Calu3 (cell line): ENCODE measurements around the gene SLC9A5. TPM values are rescaled to one million over a fixed set of nuclear protein-coding genes. Genes with fewer than 3 reads are reported as not detected.
A peak's percentile ranks its signal among the peaks of the same experiment; 100 is the strongest.

Experiments used
- BruUV-seq: library from RNA; stranded (reverse); fragments of 400-500 nt; replicated peaks from 2 replicates; lab custom pipeline; 2021; lab: Mats Ljungman, UMichigan
- CTCF ChIA-PET: fragments of 300-600 bp; sonication (Branson Sonifier 250); formaldehyde crosslinking; loops from one replicate; lab custom pipeline; 2022; ENCODE audit warnings: antibody characterized with exemption; lab: Charles Lee
- DNase-seq: peaks from one replicate; pipeline ENCODE4 v3.0.0; 2022
- H3K27ac Mint-ChIP-seq: one replicate; pipeline ENCODE4 v1.8.0; 2022; ENCODE audit warnings: mixed read lengths; ENCODE audit not compliant: unreplicated experiment
- H3K27me3 Mint-ChIP-seq: one replicate; pipeline ENCODE4 v1.8.0; 2022; ENCODE audit warnings: mixed read lengths; ENCODE audit not compliant: unreplicated experiment
- H3K36me3 Mint-ChIP-seq: one replicate; pipeline ENCODE4 v1.8.0; 2022; ENCODE audit warnings: mild to moderate bottlenecking, moderate library complexity, mixed read lengths; ENCODE audit not compliant: insufficient read depth, unreplicated experiment
- H3K4me1 Mint-ChIP-seq: one replicate; pipeline ENCODE4 v1.8.0; 2022; ENCODE audit warnings: mild to moderate bottlenecking, low read depth, mixed read lengths; ENCODE audit not compliant: unreplicated experiment
- H3K4me3 Mint-ChIP-seq: one replicate; pipeline ENCODE4 v1.8.0; 2022; ENCODE audit warnings: mild to moderate bottlenecking, low read depth, moderate library complexity, mixed read lengths; ENCODE audit not compliant: unreplicated experiment
- H3K9me3 Mint-ChIP-seq: one replicate; pipeline ENCODE4 v1.8.0; 2022; ENCODE audit warnings: low read depth, mixed read lengths; ENCODE audit not compliant: unreplicated experiment
- CTCF ChIP-seq: fragments of 200-600 bp; IDR thresholded peaks from one replicate; pipeline ENCODE4 v1.8.0; 2022; ENCODE audit warnings: antibody characterized with exemption; ENCODE audit not compliant: unreplicated experiment
- intact Hi-C: fragments of 100-400 bp; cut with micrococcal nuclease; formaldehyde crosslinking; loops from one replicate; pipeline ENCODE4 v1.10.0; 2022; ENCODE audit not compliant: unreplicated experiment
- total RNA-seq: library from RNA; stranded (reverse); gene quantifications from 2 replicates; pipeline ENCODE4 v1.2.3, GENCODE V29; 2022

Gene SLC9A5
- total RNA-seq, 1 experiment from 2014 or later: 2.4 TPM

- Mint-ChIP-seq H3K4me3 (no peak overlapping the region), H3K36me3 (peaks cover 15% of the 10 kb centered on the region), H3K4me1 (peaks cover 14% of the 10 kb centered on the region), H3K9me3 (no peaks in the 10 kb centered on the region), H3K27ac (no peak overlapping the region), H3K27me3 (peaks cover 10% of the 10 kb centered on the region)
- intact Hi-C loops: no loop called here
- CTCF ChIA-PET: interaction anchor here (0.5 to 4.5 kb wide), 2 partner anchors 22 to 129 kb away, joined by 3 to 68 read pairs; no protein-coding TSS in a partner anchor
- DNase-seq: no peak
- no peak for TF ChIP-seq CTCF
- BruUV-seq: no TSS peak
Observed at GRCh38 chr16:67282447-67282805, 33.6 kb downstream of the SLC9A5 start.

DNA sequence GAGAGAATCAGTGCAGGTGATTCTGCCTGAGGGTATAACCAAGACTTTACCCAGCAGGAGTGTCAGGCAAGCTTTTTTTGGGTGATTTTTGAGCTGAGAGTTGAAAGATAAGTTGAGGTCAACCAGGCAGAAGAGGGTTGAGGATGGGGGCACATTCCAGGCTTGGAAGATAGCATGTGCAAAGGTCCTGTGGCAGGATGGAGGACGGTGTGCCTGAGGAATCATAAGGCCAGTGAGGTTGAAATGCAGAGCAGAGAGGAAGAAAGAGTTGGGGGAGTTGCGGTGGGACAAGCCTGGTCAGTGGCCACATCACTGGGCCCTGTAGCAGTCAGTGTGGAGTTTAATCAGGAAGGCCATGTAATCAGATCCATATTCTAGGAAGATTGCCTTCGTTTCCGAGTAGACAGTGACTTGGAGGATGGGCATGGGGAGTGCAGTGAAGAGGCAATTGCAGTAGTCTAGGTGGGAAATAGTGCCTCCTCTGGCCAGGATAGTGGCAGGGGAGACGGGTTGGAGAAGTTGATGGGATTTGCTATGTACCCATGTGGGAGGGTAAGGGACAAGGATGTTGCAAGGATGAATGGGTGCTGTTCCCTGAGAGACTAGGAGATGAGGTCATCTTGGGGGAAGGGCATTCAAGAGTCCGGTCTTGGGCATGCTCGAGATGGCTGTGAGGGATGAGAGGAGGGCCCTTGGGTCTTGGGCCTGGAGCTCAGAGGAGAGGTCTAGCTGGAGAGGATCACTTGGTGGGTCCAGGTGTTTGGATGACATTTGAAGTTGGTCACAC, 34.5 kb downstream of the SLC9A5 start:
- no TSS peak for BruUV-seq
- no peak overlapping the region for H3K27ac Mint-ChIP-seq
- peaks cover 7% of the 10 kb centered on the region for H3K36me3 Mint-ChIP-seq
- no peak for DNase-seq
- CTCF ChIA-PET: interaction anchor here (1.2 to 4.5 kb wide), 2 partner anchors 15 to 23 kb away, joined by 3 to 68 read pairs; no protein-coding TSS in a partner anchor
- TF ChIP-seq CTCF: no peak
- intact Hi-C loops: no loop called here
- H3K27me3 Mint-ChIP-seq: peaks cover 10% of the 10 kb centered on the region
- no peak overlapping the region for H3K4me3 Mint-ChIP-seq
- H3K9me3 Mint-ChIP-seq: no peaks in the 10 kb centered on the region
- H3K4me1 Mint-ChIP-seq: peaks cover 9% of the 10 kb centered on the region

GRCh38 chr16:67283826-67284555, 35.2 kb downstream of the SLC9A5 start:
- CTCF ChIA-PET: interaction anchor here (0.6 to 4.5 kb wide), 23 partner anchors 9 to 582 kb away, joined by 3 to 68 read pairs (median 4); partner anchors contain the start of genes FHOD1, KCTD19, LRRC36 and SLC9A5
- Mint-ChIP-seq H3K9me3 (no peaks in the 10 kb centered on the region), H3K27me3 (peaks cover 10% of the 10 kb centered on the region), H3K27ac (no peak overlapping the region), H3K4me3 (no peak overlapping the region), H3K36me3 (no peaks in the 10 kb centered on the region), H3K4me1 (peaks cover 9% of the 10 kb centered on the region)
- intact Hi-C loops: no loop called here
- no peak for DNase-seq
- BruUV-seq: no TSS peak
- no peak for TF ChIP-seq CTCF

DNA sequence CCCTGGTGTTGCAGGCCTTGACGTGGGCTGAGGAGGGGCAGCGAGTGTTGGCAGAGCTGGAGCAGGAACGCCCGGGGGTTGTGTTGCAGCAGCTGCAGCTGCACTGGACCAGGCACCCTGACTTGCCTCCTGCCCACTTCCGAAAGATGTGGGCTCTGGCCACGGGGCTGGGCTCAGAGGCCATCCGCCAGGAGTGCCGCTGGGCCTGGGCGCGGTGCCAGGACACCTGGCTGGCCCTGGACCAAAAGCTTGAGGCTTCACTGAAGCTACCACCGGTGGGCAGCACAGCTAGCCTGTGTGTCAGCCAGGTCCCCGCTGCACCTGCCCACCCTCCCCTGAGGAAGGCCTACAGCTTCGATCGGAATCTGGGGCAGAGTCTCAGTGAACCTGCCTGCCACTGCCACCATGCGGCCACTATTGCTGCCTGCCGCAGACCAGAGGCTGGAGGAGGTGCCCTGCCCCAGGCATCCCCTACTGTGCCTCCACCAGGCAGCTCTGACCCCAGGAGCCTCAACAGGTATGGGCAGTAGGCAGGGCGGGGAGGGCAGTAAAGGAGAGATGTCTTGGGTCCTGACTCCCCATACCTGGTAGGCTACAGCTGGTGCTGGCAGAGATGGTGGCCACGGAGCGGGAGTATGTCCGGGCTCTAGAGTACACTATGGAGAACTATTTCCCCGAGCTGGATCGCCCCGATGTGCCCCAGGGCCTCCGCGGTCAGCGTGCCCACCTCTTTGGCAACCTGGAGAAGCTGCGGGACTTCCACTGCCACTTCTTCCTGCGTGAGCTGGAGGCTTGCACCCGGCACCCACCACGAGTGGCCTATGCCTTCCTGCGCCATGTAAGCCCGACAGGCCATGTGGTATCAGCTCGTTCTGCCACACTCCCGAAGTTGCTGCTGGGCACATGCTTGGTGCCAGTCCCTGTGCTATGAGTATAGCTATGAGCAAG, 36.2 kb downstream of the SLC9A5 start:
- BruUV-seq: no TSS peak
- DNase-seq: peak; percentile 86

More for the DNA sequence above, 36.2 kb downstream of the SLC9A5 start:
- peaks cover 9% of the 10 kb centered on the region for H3K4me1 Mint-ChIP-seq
- intact Hi-C loops: no loop called here
- CTCF ChIA-PET: interaction anchor here (0.6 to 4.5 kb wide), 25 partner anchors 8 to 581 kb away, joined by 3 to 68 read pairs (median 4); partner anchors contain the start of genes FHOD1, KCTD19, LRRC36 and SLC9A5
- no peaks in the 10 kb centered on the region for H3K9me3 Mint-ChIP-seq
- H3K27me3 Mint-ChIP-seq: peaks cover 10% of the 10 kb centered on the region
- TF ChIP-seq CTCF: peak; percentile 85
- H3K27ac Mint-ChIP-seq: no peak overlapping the region
- no peak overlapping the region for H3K4me3 Mint-ChIP-seq
- H3K36me3 Mint-ChIP-seq: no peaks in the 10 kb centered on the region
